Measurements from ENCODE around the gene WASF2.
"Not testable (repeated sequence)": the region's sequence is repeated elsewhere in the genome, so short reads cannot be mapped to it uniquely, and the experiment has no call there.

DNA sequence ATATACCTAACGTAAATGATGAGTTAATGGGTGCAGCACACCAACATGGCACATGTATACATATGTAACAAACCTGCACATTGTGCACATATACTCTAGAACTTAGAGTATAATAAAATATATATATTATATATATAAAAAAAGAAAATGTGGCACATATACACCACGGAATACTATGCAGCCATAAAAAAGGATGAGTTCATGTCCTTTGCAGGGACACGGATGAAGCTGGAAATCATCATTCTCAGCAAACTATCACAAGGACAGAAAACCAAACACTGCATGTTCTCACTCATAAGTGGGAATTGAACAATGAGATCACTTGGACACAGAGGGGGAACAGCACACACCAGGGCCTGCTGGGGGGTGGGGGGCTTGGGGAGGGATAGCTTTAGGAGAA, 105.2 kb downstream of the WASF2 start:
- TF ChIP-seq CTCF (conservative IDR thresholded peaks at IDR 0.05 in 1 of 2, IDR thresholded peaks at IDR 0.05 in 1 of 2; ENCODE audit: low read depth in 1 of 2, low read length in 2 of 2); EZH2 (IDR thresholded peaks at IDR 0.05; ENCODE audit: low read length, missing control alignments): not testable (repeated sequence)
